HepG2 (cell line): ENCODE results near the gene CRABP1.

ENCODE experiments used
- CTCF ChIP-seq: sonication (generic); formaldehyde crosslinking; IDR thresholded peaks from 2 replicates; pipeline ENCODE4 v1.5.0; 2020; ENCODE audit warnings: mild to moderate bottlenecking, missing genetic modification reagents, moderate library complexity
- MIER3 ChIP-seq: IDR thresholded peaks from 2 replicates; pipeline ENCODE4 v1.6.1; 2016; ENCODE audit warnings: missing compliant biosample characterization, borderline replicate concordance
- POLR2A ChIP-seq, 2 experiments: IDR thresholded peaks; 2 replicates each; pipeline ENCODE4 v1.6.1; 2011; ENCODE audit warnings: low read depth in 2 of 2, low read length in 2 of 2, mild to moderate bottlenecking in 1 of 2, moderate library complexity in 1 of 2; ENCODE audit not compliant: insufficient read depth in 1 of 2
- POLR2AphosphoS5 ChIP-seq: IDR thresholded peaks from 2 replicates; pipeline ENCODE4 v1.6.1; 2012; ENCODE audit warnings: low read depth, low read length
- PRDM10 ChIP-seq: sonication (generic); formaldehyde crosslinking; IDR thresholded peaks from 2 replicates; pipeline ENCODE4 v1.4.0; 2020; ENCODE audit warnings: low read depth, missing genetic modification reagents
- TCF7 ChIP-seq: sonication (generic); IDR thresholded peaks from 2 replicates; pipeline ENCODE4 v1.6.1; 2016; ENCODE audit warnings: antibody characterized with exemption, low read depth
- ZBTB44 ChIP-seq: sonication (generic); formaldehyde crosslinking; IDR thresholded peaks from 2 replicates; pipeline ENCODE4 v1.4.0; 2020; ENCODE audit warnings: missing genetic modification reagents
- TF ChIP-seq, protein P1 (sequence below): sonication (generic); formaldehyde crosslinking; IDR thresholded peaks from 2 replicates; pipeline ENCODE4 v1.4.0; 2020; ENCODE audit warnings: missing genetic modification reagents
- TF ChIP-seq, protein P2 (sequence below), 2 experiments: sonication (generic) in 1 of 2; formaldehyde crosslinking in 1 of 2; IDR thresholded peaks; 2 replicates each; pipeline versions ENCODE4 v1.5.1 to v1.6.1; 2011 to 2020; ENCODE audit warnings: borderline replicate concordance in 1 of 2, low read depth in 1 of 2, low read length in 1 of 2, mild to moderate bottlenecking in 1 of 2, missing genetic modification reagents in 1 of 2, moderate library complexity in 1 of 2

DNA sequence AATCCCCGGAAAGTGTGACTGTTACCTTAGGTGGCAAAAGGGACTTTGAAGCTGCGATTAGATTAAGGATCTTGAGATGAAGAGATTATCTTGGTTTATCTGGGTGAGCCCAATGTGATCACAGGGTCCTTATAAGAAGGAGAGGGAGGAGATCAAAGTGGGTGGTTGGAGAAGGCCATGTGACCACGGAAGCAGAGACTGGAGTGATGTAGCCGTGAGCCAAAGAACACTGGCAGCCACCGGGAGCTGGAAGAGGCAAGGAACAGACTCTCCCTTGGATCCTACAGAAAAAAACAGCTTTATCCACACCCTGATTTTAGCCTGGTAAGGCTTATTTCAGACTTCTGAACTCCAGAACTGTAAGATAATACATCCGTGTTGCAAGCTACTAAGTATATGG lies 29.9 kb downstream of the CRABP1 start:
- TF ChIP-seq, protein P1, sequence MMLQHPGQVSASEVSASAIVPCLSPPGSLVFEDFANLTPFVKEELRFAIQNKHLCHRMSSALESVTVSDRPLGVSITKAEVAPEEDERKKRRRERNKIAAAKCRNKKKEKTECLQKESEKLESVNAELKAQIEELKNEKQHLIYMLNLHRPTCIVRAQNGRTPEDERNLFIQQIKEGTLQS: no peak
- TF ChIP-seq MIER3 (CRISPR knock-in tag) (no peak), POLR2AphosphoS5 (no peak), POLR2A (IDR thresholded peaks at IDR 0.05; ENCODE audit: insufficient read depth in 1 of 2, low read depth in 2 of 2, low read length in 2 of 2) (no peak), TCF7 (no peak), PRDM10 (CRISPR knock-in tag) (no peak), ZBTB44 (no peak), CTCF (CRISPR knock-in tag) (no peak)
- TF ChIP-seq, protein P2, sequence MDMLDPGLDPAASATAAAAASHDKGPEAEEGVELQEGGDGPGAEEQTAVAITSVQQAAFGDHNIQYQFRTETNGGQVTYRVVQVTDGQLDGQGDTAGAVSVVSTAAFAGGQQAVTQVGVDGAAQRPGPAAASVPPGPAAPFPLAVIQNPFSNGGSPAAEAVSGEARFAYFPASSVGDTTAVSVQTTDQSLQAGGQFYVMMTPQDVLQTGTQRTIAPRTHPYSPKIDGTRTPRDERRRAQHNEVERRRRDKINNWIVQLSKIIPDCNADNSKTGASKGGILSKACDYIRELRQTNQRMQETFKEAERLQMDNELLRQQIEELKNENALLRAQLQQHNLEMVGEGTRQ (IDR thresholded peaks at IDR 0.05; ENCODE audit: low read depth, low read length): no peak
- TF ChIP-seq, protein P2 (CRISPR knock-in tag; IDR thresholded peaks at IDR 0.05; ENCODE audit: borderline replicate concordance): no peak
